ENCODE measurements around the gene CFAP58. TPM values are rescaled to one million over a fixed set of nuclear protein-coding genes. Genes with fewer than 3 reads are reported as not detected.

CFAP58 gene
- total RNA-seq, 2 donors from 2014 or later, result 0.05 to 1.9 TPM

DNA sequence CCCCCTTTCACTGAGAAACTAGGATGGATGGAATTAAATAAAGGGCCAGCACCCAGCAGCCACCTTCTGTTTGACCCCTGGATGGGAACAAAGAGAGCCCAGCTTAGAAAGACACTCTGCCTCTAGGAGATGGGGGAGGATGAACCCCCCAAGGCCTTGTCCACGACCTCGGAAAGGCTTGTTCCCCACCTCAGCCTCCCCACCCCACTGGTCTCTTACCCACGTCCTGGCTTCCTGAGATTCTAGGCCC is 25.1 kb upstream of the CFAP58 start:
- H3K36me3 ChIP-seq, result no peaks in the 10 kb centered on the region
- no peaks in the 10 kb centered on the region for H3K27me3 ChIP-seq (replicated peaks; ENCODE audit: insufficient read depth)
- DNase-seq (ENCODE audit: low spot score), result no peak
- intact Hi-C loops (cut with DNase I), result no loop called here
- no peak for TF ChIP-seq POLR2AphosphoS5 (IDR thresholded peaks at IDR 0.05)
- TF ChIP-seq, protein P1, sequence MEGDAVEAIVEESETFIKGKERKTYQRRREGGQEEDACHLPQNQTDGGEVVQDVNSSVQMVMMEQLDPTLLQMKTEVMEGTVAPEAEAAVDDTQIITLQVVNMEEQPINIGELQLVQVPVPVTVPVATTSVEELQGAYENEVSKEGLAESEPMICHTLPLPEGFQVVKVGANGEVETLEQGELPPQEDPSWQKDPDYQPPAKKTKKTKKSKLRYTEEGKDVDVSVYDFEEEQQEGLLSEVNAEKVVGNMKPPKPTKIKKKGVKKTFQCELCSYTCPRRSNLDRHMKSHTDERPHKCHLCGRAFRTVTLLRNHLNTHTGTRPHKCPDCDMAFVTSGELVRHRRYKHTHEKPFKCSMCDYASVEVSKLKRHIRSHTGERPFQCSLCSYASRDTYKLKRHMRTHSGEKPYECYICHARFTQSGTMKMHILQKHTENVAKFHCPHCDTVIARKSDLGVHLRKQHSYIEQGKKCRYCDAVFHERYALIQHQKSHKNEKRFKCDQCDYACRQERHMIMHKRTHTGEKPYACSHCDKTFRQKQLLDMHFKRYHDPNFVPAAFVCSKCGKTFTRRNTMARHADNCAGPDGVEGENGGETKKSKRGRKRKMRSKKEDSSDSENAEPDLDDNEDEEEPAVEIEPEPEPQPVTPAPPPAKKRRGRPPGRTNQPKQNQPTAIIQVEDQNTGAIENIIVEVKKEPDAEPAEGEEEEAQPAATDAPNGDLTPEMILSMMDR (IDR thresholded peaks at IDR 0.05), result no peak
- no peak for TF ChIP-seq POLR2A (IDR thresholded peaks at IDR 0.05)
- peaks cover 48% of the 10 kb centered on the region for H3K4me1 ChIP-seq (replicated peaks)
- peak overlapping the region in 1 of 2 donors; percentile 5 for H3K4me3 ChIP-seq
- no peaks in the 10 kb centered on the region for H3K9me3 ChIP-seq
- 0% methylated on average over 3 of the region's 3 CpGs for WGBS
- peak overlapping the region; percentile 83 to 96 for H3K27ac ChIP-seq

DNA sequence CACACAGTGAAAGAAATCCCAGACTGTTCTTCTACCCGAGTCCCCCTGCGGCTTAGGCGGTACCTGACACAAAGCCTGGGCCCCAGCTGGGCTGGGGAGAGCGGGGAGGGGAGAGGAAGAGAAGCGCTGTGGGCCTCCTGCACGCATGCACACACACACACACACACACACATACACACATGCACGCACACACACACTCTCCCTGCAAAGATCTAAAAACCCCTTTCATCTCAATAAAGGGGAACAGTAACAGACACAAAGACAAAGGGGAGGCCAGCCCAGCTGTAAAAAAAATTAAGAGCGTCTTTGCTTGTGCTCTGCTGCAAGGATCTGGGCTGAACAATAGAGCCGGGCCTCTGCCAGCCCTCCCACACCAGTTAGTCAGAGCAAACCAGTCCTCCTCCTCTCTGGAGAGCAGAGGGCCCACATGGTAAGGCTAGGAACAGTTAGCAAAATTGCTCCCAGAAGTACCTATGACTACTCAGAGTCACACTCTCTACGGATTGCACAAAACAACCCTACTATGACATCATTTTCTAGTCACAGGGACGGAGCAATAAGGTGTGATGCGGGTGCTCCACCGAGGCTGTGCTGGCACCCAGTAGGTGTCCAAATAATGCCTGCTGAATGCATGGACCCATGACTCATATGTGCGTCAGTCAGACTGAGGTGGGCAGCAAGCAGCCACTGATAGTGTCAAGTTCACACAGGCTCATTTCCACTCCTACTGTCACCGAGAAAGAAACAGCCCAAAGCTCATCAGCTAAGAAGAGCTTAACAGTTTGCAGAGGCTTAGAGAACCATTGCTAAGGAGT is 24.5 kb upstream of the CFAP58 start:
- no peaks in the 10 kb centered on the region for H3K9me3 ChIP-seq
- DNase-seq (ENCODE audit: low spot score), result peak; percentile 79
- peaks cover 48% of the 10 kb centered on the region for H3K4me1 ChIP-seq (replicated peaks)
- no peaks in the 10 kb centered on the region for H3K36me3 ChIP-seq
- H3K4me3 ChIP-seq, result peak overlapping the region in 1 of 2 donors; percentile 5
- peak overlapping the region; percentile 83 to 96 for H3K27ac ChIP-seq
- H3K27me3 ChIP-seq (replicated peaks; ENCODE audit: insufficient read depth), result no peaks in the 10 kb centered on the region
- intact Hi-C loops (cut with DNase I), result no loop called here
- 10% methylated on average over 15 of the region's 15 CpGs for WGBS
- TF ChIP-seq, protein P1 (IDR thresholded peaks at IDR 0.05), result no peak
- TF ChIP-seq POLR2AphosphoS5 (IDR thresholded peaks at IDR 0.05) (peak; percentile 63), POLR2A (IDR thresholded peaks at IDR 0.05) (peak; percentile 25)

DNA sequence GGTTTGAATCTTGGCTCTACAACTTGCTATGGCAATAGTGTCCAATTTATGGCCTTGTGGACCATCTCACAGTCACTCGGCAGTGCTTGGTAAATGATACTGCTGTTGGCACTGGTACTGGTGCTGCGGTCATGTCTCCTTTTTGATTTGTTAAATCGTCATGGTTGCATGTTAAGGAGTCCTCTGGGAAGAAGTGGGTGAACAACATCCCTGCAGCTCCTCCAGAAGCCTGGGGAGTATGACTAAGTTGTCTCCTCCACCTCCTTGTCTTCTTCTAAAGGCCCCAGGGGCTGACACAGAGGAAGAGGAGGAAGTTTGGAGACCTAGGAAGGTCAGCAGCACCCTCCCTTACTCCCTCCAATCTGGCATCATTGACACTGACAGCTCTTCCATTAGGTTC is 23.9 kb upstream of the CFAP58 start:
- H3K9me3 ChIP-seq, result no peaks in the 10 kb centered on the region
- intact Hi-C loops (cut with DNase I), result no loop called here
- no peaks in the 10 kb centered on the region for H3K36me3 ChIP-seq
- H3K4me3 ChIP-seq, result no peak overlapping the region
- 23% methylated on average over 3 of the region's 3 CpGs for WGBS
- H3K27me3 ChIP-seq (replicated peaks; ENCODE audit: insufficient read depth), result no peaks in the 10 kb centered on the region
- TF ChIP-seq, protein P1 (IDR thresholded peaks at IDR 0.05), result no peak
- TF ChIP-seq POLR2AphosphoS5 (IDR thresholded peaks at IDR 0.05), result no peak
- no peak for TF ChIP-seq POLR2A (IDR thresholded peaks at IDR 0.05)
- no peak for DNase-seq (ENCODE audit: low spot score)
- peak overlapping the region; percentile 83 to 96 for H3K27ac ChIP-seq
- peaks cover 48% of the 10 kb centered on the region for H3K4me1 ChIP-seq (replicated peaks)

DNA sequence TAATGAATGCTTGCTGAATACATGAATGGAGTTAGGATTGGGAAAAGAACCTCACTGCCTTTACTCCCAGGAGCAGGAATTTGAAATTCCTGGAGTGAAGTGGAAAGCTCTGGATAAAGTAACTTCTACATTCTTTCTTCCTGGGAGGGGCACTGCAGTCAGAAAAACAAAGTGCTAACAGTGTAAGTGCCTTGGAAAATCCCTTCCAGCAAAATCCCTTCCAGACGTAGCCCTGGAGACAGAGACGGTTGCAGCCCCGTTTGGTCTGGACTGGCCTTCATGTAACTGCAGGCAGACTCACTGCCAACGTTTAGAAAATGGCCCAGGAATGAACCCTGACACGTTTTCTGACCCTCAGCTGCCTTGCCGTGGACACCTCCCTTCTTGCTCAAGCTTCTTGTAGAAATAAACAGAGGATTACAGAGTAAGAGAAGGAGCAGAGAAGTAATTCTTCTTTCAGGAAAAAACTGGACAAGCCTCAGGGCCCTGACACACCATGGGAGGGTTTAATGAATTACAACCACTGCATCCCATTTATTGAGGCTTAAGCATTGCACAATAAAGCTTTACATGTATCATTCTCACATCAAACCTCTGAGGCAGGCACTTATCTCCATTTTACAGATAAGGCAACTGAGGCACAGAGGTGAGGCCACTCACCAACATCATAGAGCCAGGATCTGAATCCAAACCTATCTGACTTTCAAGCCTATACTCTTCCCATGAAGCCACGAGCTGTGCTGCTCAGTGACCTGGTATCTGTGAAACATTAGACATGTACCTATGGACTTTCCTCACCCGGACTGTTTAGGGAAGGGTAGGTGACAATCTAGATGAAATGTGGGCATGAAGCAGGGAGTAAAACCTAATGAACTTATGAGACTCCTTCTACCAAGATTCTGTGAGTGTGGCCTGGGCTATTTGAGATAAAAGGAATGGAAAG is 23.2 kb upstream of the CFAP58 start:
- intact Hi-C loops (cut with DNase I), result no loop called here
- no peaks in the 10 kb centered on the region for H3K27me3 ChIP-seq (replicated peaks; ENCODE audit: insufficient read depth)
- TF ChIP-seq POLR2A (IDR thresholded peaks at IDR 0.05) (no peak), POLR2AphosphoS5 (IDR thresholded peaks at IDR 0.05) (peak; percentile 62)
- TF ChIP-seq, protein P1 (IDR thresholded peaks at IDR 0.05), result no peak
- H3K4me1 ChIP-seq (replicated peaks), result peaks cover 48% of the 10 kb centered on the region
- 11% methylated on average over 8 of the region's 8 CpGs for WGBS
- no peak overlapping the region for H3K4me3 ChIP-seq
- H3K36me3 ChIP-seq, result no peaks in the 10 kb centered on the region
- H3K9me3 ChIP-seq, result no peaks in the 10 kb centered on the region
- no peak for DNase-seq (ENCODE audit: low spot score)
- peak overlapping the region; percentile 83 to 96 for H3K27ac ChIP-seq

Data from prostate gland (tissue), 2 donors.